Osteocyte (in vitro differentiated cells): Measurements from ENCODE around the gene ARMC2. TPM values are rescaled to one million over a fixed set of nuclear protein-coding genes. Genes with fewer than 3 reads are reported as not detected.

Experiments used
- DNase-seq: peaks from one replicate; pipeline ENCODE4 v3.0.0; 2021; ENCODE audit warnings: mixed read lengths; ENCODE audit not compliant: unreplicated experiment; ENCODE audit errors: extremely low spot score
- H3K27ac Mint-ChIP-seq: one replicate; pipeline ENCODE4 v1.8.0; 2021; ENCODE audit warnings: mild to moderate bottlenecking, mixed read lengths; ENCODE audit not compliant: unreplicated experiment
- H3K27me3 Mint-ChIP-seq: one replicate; pipeline ENCODE4 v1.8.0; 2021; ENCODE audit warnings: mixed read lengths; ENCODE audit not compliant: unreplicated experiment
- H3K36me3 Mint-ChIP-seq: one replicate; pipeline ENCODE4 v1.8.0; 2021; ENCODE audit warnings: mixed read lengths; ENCODE audit not compliant: unreplicated experiment
- H3K4me1 Mint-ChIP-seq: one replicate; pipeline ENCODE4 v1.8.0; 2021; ENCODE audit warnings: mixed read lengths; ENCODE audit not compliant: unreplicated experiment
- H3K4me3 Mint-ChIP-seq: one replicate; pipeline ENCODE4 v1.8.0; 2021; ENCODE audit warnings: mild to moderate bottlenecking, moderate library complexity, mixed read lengths; ENCODE audit not compliant: unreplicated experiment
- H3K9me3 Mint-ChIP-seq: one replicate; pipeline ENCODE4 v1.8.0; 2021; ENCODE audit warnings: mixed read lengths; ENCODE audit not compliant: unreplicated experiment
- CTCF ChIP-seq: fragments of 200-600 bp; sonication (generic); IDR thresholded peaks from 2 replicates; pipeline ENCODE4 v1.5.0; 2021; ENCODE audit warnings: antibody characterized with exemption, mild to moderate bottlenecking, moderate library complexity
- total RNA-seq: library from RNA; stranded (reverse); gene quantifications from 2 replicates; pipeline ENCODE4 v1.2.1, GENCODE V29; 2021

The ARMC2 gene
- total RNA-seq, 1 donor from 2014 or later: 8.3 TPM

GRCh38 chr6:109006818-109007217 is 158.6 kb downstream of the ARMC2 start:
- no peaks in the 10 kb centered on the region for H3K36me3 Mint-ChIP-seq
- H3K4me3 Mint-ChIP-seq: no peak overlapping the region
- H3K9me3 Mint-ChIP-seq: no peaks in the 10 kb centered on the region
- TF ChIP-seq CTCF: no peak
- no peak for DNase-seq
- no peaks in the 10 kb centered on the region for H3K27me3 Mint-ChIP-seq
- no peak overlapping the region for H3K27ac Mint-ChIP-seq
- peaks cover 21% of the 10 kb centered on the region for H3K4me1 Mint-ChIP-seq

- Mint-ChIP-seq H3K36me3 (no peaks in the 10 kb centered on the region), H3K4me3 (no peak overlapping the region), H3K9me3 (no peaks in the 10 kb centered on the region), H3K4me1 (peaks cover 21% of the 10 kb centered on the region), H3K27me3 (no peaks in the 10 kb centered on the region), H3K27ac (no peak overlapping the region)
- no peak for TF ChIP-seq CTCF
- no peak for DNase-seq
These were observed 159.3 kb downstream of the ARMC2 start for GRCh38 chr6:109007521-109007920.

- TF ChIP-seq CTCF: no peak
- H3K4me1 Mint-ChIP-seq: peaks cover 21% of the 10 kb centered on the region
- no peak overlapping the region for H3K27ac Mint-ChIP-seq
- no peaks in the 10 kb centered on the region for H3K27me3 Mint-ChIP-seq
- no peaks in the 10 kb centered on the region for H3K36me3 Mint-ChIP-seq
- DNase-seq: no peak
- no peaks in the 10 kb centered on the region for H3K9me3 Mint-ChIP-seq
- H3K4me3 Mint-ChIP-seq: peak overlapping the region; percentile 80
These were observed 159.8 kb downstream of the ARMC2 start for GRCh38 chr6:109008054-109008453.

GRCh38 chr6:109008537-109009235 is 160.5 kb downstream of the ARMC2 start:
- H3K9me3 Mint-ChIP-seq: no peaks in the 10 kb centered on the region
- no peaks in the 10 kb centered on the region for H3K36me3 Mint-ChIP-seq
- no peaks in the 10 kb centered on the region for H3K27me3 Mint-ChIP-seq
- H3K27ac Mint-ChIP-seq: peak overlapping the region; percentile 50
- DNase-seq: no peak
- peak overlapping the region; percentile 80 for H3K4me3 Mint-ChIP-seq
- peaks cover 21% of the 10 kb centered on the region for H3K4me1 Mint-ChIP-seq
- TF ChIP-seq CTCF: no peak

GRCh38 chr6:109009236-109009961 is 161.2 kb downstream of the ARMC2 start:
- peak; percentile 95 for DNase-seq
- Mint-ChIP-seq H3K9me3 (no peaks in the 10 kb centered on the region), H3K4me1 (peaks cover 21% of the 10 kb centered on the region), H3K27ac (peak overlapping the region; percentile 84), H3K27me3 (no peaks in the 10 kb centered on the region), H3K4me3 (peak overlapping the region; percentile 89), H3K36me3 (no peaks in the 10 kb centered on the region)
- peak; percentile 24 for TF ChIP-seq CTCF
